H9 (cell line): ENCODE data around the gene NIN. TPM values are rescaled to one million over a fixed set of nuclear protein-coding genes. Genes with fewer than 3 reads are reported as not detected.
A peak's percentile ranks its signal among the peaks of the same experiment; 100 is the strongest.

ENCODE experiments used
- DNase-seq: peaks from one replicate; pipeline ENCODE4 v3.0.0-alpha.2; 2017
- H2AFZ ChIP-seq: one replicate; pipeline ENCODE4 v1.6.1; 2013; ENCODE audit warnings: mild to moderate bottlenecking, low read length, control low read depth, moderate library complexity
- H2AK5ac ChIP-seq: 2 replicates; pipeline ENCODE4 v1.6.1; 2013; ENCODE audit warnings: low read length, control low read depth, mixed read lengths; ENCODE audit not compliant: insufficient read length
- H2BK120ac ChIP-seq: one replicate; pipeline ENCODE4 v1.6.1; 2013; ENCODE audit warnings: low read depth, mild to moderate bottlenecking, low read length, control low read depth, inconsistent platforms; ENCODE audit not compliant: poor library complexity, severe bottlenecking
- H2BK12ac ChIP-seq: 2 replicates; pipeline ENCODE4 v1.6.1; 2013; ENCODE audit warnings: low read length, control low read depth, mixed read lengths, low read depth; ENCODE audit not compliant: insufficient read length
- H2BK15ac ChIP-seq: 2 replicates; pipeline ENCODE4 v1.6.1; 2013; ENCODE audit warnings: low read depth, low read length, control low read depth
- H2BK20ac ChIP-seq: one replicate; pipeline ENCODE4 v1.6.1; 2013; ENCODE audit warnings: low read depth, mild to moderate bottlenecking, low read length, control low read depth, inconsistent platforms; ENCODE audit not compliant: poor library complexity, severe bottlenecking
- H2BK5ac ChIP-seq: 2 replicates; pipeline ENCODE4 v1.6.1; 2013; ENCODE audit warnings: low read length, control low read depth, mixed read lengths; ENCODE audit not compliant: insufficient read length
- H3K14ac ChIP-seq: 2 replicates; pipeline ENCODE4 v1.6.1; 2013; ENCODE audit warnings: low read length, control low read depth; ENCODE audit not compliant: insufficient read depth
- H3K18ac ChIP-seq: 2 replicates; pipeline ENCODE4 v1.6.1; 2013; ENCODE audit warnings: low read depth, mild to moderate bottlenecking, mixed read lengths, low read length, control low read depth; ENCODE audit not compliant: insufficient read length
- H3K23ac ChIP-seq: 2 replicates; pipeline ENCODE4 v1.6.1; 2013; ENCODE audit warnings: low read length, control low read depth, mixed read lengths, low read depth; ENCODE audit not compliant: insufficient read length
- H3K23me2 ChIP-seq: 2 replicates; pipeline ENCODE4 v1.6.1; 2013; ENCODE audit warnings: low read depth, mild to moderate bottlenecking, mixed read lengths, low read length, control low read depth; ENCODE audit not compliant: insufficient read length, poor library complexity, severe bottlenecking
- H3K27ac ChIP-seq: 2 replicates; pipeline ENCODE4 v1.5.1; 2013; ENCODE audit warnings: low read length, control low read depth, mixed read lengths, low read depth; ENCODE audit not compliant: insufficient read length
- H3K27me3 ChIP-seq: 2 replicates; pipeline ENCODE4 v1.6.1; 2013; ENCODE audit warnings: low read length, control low read depth, inconsistent platforms; ENCODE audit not compliant: insufficient read depth
- H3K4ac ChIP-seq: 2 replicates; pipeline ENCODE4 v1.6.1; 2013; ENCODE audit warnings: low read depth, mild to moderate bottlenecking, control low read depth, inconsistent platforms, low read length, moderate library complexity
- H3K4me1 ChIP-seq: 2 replicates; pipeline ENCODE4 v1.6.1; 2013; ENCODE audit warnings: low read length, control low read depth, inconsistent platforms; ENCODE audit not compliant: insufficient read depth
- H3K4me2 ChIP-seq: 2 replicates; pipeline ENCODE4 v1.6.1; 2013; ENCODE audit warnings: low read length, control low read depth, mixed read lengths; ENCODE audit not compliant: insufficient read length, insufficient read depth
- H3K56ac ChIP-seq: 2 replicates; pipeline ENCODE4 v1.6.1; 2013; ENCODE audit warnings: low read depth, mild to moderate bottlenecking, mixed read lengths, low read length, control low read depth; ENCODE audit not compliant: insufficient read length
- H3K79me1 ChIP-seq: 2 replicates; pipeline ENCODE4 v1.6.1; 2013; ENCODE audit warnings: low read depth, mild to moderate bottlenecking, moderate library complexity, low read length, control low read depth, inconsistent platforms; ENCODE audit not compliant: insufficient read depth, poor library complexity, severe bottlenecking
- H3K79me2 ChIP-seq: 2 replicates; pipeline ENCODE4 v1.6.1; 2013; ENCODE audit warnings: low read length, control low read depth, inconsistent platforms; ENCODE audit not compliant: insufficient read depth
- H3K9ac ChIP-seq: 2 replicates; pipeline ENCODE4 v1.6.1; 2013; ENCODE audit warnings: low read length, control low read depth, mixed read lengths; ENCODE audit not compliant: insufficient read length; ENCODE audit errors: extremely low read depth
- H3K9me3 ChIP-seq: one replicate; pipeline ENCODE4 v1.6.1; 2013; ENCODE audit warnings: low read depth, low read length, inconsistent platforms; ENCODE audit not compliant: control insufficient read depth
- H3T11ph ChIP-seq: one replicate; pipeline ENCODE4 v1.6.1; 2013; ENCODE audit warnings: mild to moderate bottlenecking, low read length, control low read depth, inconsistent platforms
- H4K20me1 ChIP-seq: one replicate; pipeline ENCODE4 v1.6.1; 2013; ENCODE audit not compliant: control insufficient read depth, insufficient read length, insufficient read depth
- H4K5ac ChIP-seq: 2 replicates; pipeline ENCODE4 v1.6.1; 2013; ENCODE audit warnings: low read depth, mild to moderate bottlenecking, mixed read lengths, low read length, control low read depth; ENCODE audit not compliant: insufficient read length
- H4K8ac ChIP-seq: replicated peaks from 2 replicates; pipeline ENCODE4 v1.6.1; 2013; ENCODE audit warnings: low read length, control low read depth, mixed read lengths, low read depth; ENCODE audit not compliant: insufficient read length
- H4K91ac ChIP-seq: 2 replicates; pipeline ENCODE4 v1.6.1; 2013; ENCODE audit warnings: low read depth, mild to moderate bottlenecking, moderate library complexity, mixed read lengths, low read length, control low read depth; ENCODE audit not compliant: insufficient read length
- H3K27ac Mint-ChIP-seq, 3 experiments: 2 replicates in 2 of 3; 3 replicates in 1 of 3; pipeline ENCODE4 v1.8.0; 2020 to 2021; ENCODE audit warnings: mixed read lengths in 3 of 3, mild to moderate bottlenecking in 1 of 3, moderate library complexity in 1 of 3
- H3K27me3 Mint-ChIP-seq: 2 replicates; pipeline ENCODE4 v1.8.0; 2021; ENCODE audit warnings: low read depth, mild to moderate bottlenecking, moderate library complexity, mixed read lengths
- H3K36me3 Mint-ChIP-seq, 3 experiments: 2 replicates in 2 of 3; 3 replicates in 1 of 3; pipeline ENCODE4 v1.8.0; 2020 to 2021; ENCODE audit warnings: low read depth in 3 of 3, mixed read lengths in 3 of 3; ENCODE audit not compliant: insufficient read depth in 1 of 3
- H3K4me1 Mint-ChIP-seq, 2 experiments: 2 replicates each; pipeline ENCODE4 v1.8.0; 2020; ENCODE audit warnings: mixed read lengths in 2 of 2
- H3K4me3 Mint-ChIP-seq, 2 experiments: 2 replicates in 1 of 2; 3 replicates in 1 of 2; pipeline ENCODE4 v1.8.0; 2020 to 2021; ENCODE audit warnings: mild to moderate bottlenecking in 2 of 2, mixed read lengths in 2 of 2, moderate library complexity in 1 of 2
- H3K9me3 Mint-ChIP-seq, 2 experiments: 2 replicates in 1 of 2; 3 replicates in 1 of 2; pipeline ENCODE4 v1.8.0; 2020; ENCODE audit warnings: mild to moderate bottlenecking in 2 of 2, mixed read lengths in 2 of 2, moderate library complexity in 1 of 2
- CTCF ChIP-seq: fragments of 200-600 bp; sonication (generic); conservative IDR thresholded peaks from 3 replicates; pipeline ENCODE4 v1.8.0; 2021; ENCODE audit warnings: antibody characterized with exemption, mild to moderate bottlenecking
- WGBS: extraction: QIAGEN DNeasy Blood & Tissue Kit; methylation state at CpG from one replicate; pipeline ENCODE4 v1.1.7; 2013; ENCODE audit warnings: missing lambda C conversion rate, low lambda C conversion rate, mixed read lengths; ENCODE audit not compliant: insufficient read length; ENCODE audit errors: extremely low coverage; 5-methylcytosine and 5-hydroxymethylcytosine counted together
- long read RNA-seq: library from polyadenylated mRNA; unstranded; transcript quantifications from one replicate; pipeline ENCODE4 v2.0.0, GENCODE V29; 2020
- total RNA-seq: library from RNA; stranded (reverse); gene quantifications from 2 replicates; pipeline ENCODE4 v1.2.1, GENCODE V29; 2021

The NIN gene
- total RNA-seq = 15.4 and 18.4 TPM in 2 replicates
- long read RNA-seq, partial matches to known transcripts = 10 of 18 reads
- long read RNA-seq, other reads (novel, unspliced or antisense) = 8 of 18 reads

- no peak within 1 kb of the TSS for H2BK12ac ChIP-seq
- no CpG with 5 or more reads among the region's 97 CpGs for WGBS
- H3K14ac ChIP-seq = peak within 1 kb of the TSS; percentile 70
- H4K5ac ChIP-seq = no peak within 1 kb of the TSS
- no peaks in the 10 kb centered on the region for H3K9me3 ChIP-seq
- no peak within 1 kb of the TSS for H4K8ac ChIP-seq
- H3K56ac ChIP-seq = no peak within 1 kb of the TSS
- H3K4me1 ChIP-seq = no peaks in the 10 kb centered on the region
- H2AFZ ChIP-seq = no peak within 1 kb of the TSS
- H3K27ac ChIP-seq = no peak within 1 kb of the TSS
- H3K4me3 Mint-ChIP-seq = peak within 1 kb of the TSS; percentile 82 to 95
- no peak within 1 kb of the TSS for H3K23ac ChIP-seq
- H2AK5ac ChIP-seq = no peak within 1 kb of the TSS
- peaks cover 28% of the 10 kb centered on the region for H3K27me3 ChIP-seq
- no peak within 1 kb of the TSS for H3K4ac ChIP-seq
- H3K79me1 ChIP-seq = no peaks in the 10 kb centered on the region
- H3K9me3 Mint-ChIP-seq = peaks cover 0 to 4% of the 10 kb centered on the region in 2 experiments; a peak in 1 of 5 replicates
- H3K36me3 Mint-ChIP-seq = peaks cover 2 to 10% (median 2%) of the 10 kb centered on the region in 3 experiments
- no peak within 1 kb of the TSS for H3K18ac ChIP-seq
- H3T11ph ChIP-seq = no peak within 1 kb of the TSS
- peaks cover 32 to 35% of the 10 kb centered on the region in 2 experiments for H3K4me1 Mint-ChIP-seq
- TF ChIP-seq CTCF = no peak
- peak within 1 kb of the TSS; percentile 30 for H3K9ac ChIP-seq
- peak; percentile 62 for DNase-seq
- H3K4me2 ChIP-seq = peak within 1 kb of the TSS; percentile 95
- no peak within 1 kb of the TSS for H2BK120ac ChIP-seq
- H4K20me1 ChIP-seq = no peaks in the 10 kb centered on the region
- no peak within 1 kb of the TSS for H2BK20ac ChIP-seq
- H3K27ac Mint-ChIP-seq = peak within 1 kb of the TSS; percentile 65 to 93 (median 66); a peak in 3 of 7 replicates
- no peak within 1 kb of the TSS for H2BK5ac ChIP-seq
- peaks cover 82% of the 10 kb centered on the region for H3K27me3 Mint-ChIP-seq
- no peaks in the 10 kb centered on the region for H3K79me2 ChIP-seq
- H2BK15ac ChIP-seq = 0 out of 2 replicates have a peak within 1 kb of the TSS, but pooled peaks have one; percentile 15
- H3K23me2 ChIP-seq = peaks cover 14% of the 10 kb centered on the region
- H4K91ac ChIP-seq = no peak within 1 kb of the TSS
Measured at GRCh38 chr14:50830932-50831725, at the start of gene NIN. TSS of gene NIN (minus strand) at chr14:50831162. CDS start at chr14:50822056, 9,106 bp downstream.
